Activated naive CD4-positive, alpha-beta T cell treated with Interleukin-2 at 50 U/mL for 16 hours (primary cell): Measurements from ENCODE around the gene NPDC1.

Experiments
- DNase-seq: peaks from one replicate; pipeline ENCODE4 v3.0.0-alpha.2; 2020

Gene NPDC1, protein sequence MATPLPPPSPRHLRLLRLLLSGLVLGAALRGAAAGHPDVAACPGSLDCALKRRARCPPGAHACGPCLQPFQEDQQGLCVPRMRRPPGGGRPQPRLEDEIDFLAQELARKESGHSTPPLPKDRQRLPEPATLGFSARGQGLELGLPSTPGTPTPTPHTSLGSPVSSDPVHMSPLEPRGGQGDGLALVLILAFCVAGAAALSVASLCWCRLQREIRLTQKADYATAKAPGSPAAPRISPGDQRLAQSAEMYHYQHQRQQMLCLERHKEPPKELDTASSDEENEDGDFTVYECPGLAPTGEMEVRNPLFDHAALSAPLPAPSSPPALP

DNA sequence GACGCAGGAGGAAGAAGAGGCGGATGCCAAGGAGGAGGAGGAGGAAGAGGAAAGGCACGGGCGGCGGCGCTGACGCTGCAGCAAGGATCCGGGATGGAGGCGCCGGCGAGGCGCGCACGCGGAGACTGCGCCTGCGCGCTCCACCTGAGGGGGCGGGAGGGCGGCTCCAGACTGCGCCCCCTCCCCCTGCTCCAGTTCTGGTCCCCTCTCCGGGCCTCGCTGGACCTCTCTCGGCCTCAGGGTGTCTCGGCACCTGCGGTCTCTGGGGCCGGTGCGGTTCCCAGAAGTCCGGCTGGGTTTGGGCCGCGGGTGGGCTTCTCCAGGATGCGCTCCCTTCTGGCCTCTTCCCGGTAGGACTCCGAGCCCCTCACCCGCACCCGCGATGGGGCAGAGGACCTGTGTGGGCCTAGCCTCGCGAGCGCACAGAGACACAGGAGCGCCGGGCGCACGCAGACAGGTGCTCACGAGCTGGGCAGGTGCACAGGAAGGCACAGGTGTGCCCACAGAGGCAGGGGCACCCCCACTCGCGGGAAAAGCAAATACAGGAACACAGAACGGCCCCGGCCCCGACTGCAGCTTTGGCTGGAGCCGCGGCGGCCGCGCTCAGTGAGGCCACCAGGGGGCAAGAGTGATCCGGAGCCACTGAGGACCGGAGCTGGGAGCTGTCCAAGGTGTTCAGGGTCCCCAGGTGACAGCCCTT, at the start of gene NPDC1:
Gene NPDC1 (minus strand): TSS at position 90 of the 700 bp plus-strand sequence. CDS start 188 bp downstream, outside the sequence.
- peak; percentile 85 for DNase-seq

DNA sequence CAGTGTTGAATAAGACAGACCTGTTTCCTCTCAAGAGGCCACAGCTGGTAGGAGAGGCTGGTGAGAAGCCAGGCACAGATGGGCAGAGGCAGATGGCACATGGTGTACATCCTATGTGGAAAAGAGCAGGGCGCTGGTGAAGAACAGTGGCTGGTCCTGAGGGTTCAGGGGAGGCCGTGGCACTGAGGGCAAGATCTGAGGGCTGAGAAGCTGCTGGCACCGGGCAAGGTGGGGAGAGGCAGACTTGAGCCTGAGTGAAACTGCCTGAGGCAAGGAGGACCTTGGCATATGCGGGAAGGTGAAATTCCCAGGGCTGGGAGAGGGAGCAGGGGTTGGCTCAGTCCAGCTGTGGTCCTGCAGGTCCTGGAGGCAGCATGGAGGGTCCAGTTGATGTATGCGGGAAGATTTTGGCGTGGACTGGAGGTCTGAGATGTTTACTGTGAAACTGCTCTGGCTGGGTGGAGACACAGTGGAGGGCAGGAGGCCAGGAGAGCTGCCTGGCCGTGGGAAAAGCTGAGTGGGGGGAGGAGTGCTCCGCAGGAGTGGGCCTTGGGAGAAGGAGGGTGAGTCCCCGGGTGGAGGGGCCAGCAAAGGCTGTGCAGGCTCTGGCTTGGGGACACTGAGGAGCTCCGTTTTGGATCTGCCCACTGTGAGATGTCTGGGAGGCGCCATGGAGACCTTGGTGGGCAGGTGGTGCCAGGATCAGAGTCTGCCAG, 43.4 kb upstream of the NPDC1 start:
- no peak for DNase-seq

DNA sequence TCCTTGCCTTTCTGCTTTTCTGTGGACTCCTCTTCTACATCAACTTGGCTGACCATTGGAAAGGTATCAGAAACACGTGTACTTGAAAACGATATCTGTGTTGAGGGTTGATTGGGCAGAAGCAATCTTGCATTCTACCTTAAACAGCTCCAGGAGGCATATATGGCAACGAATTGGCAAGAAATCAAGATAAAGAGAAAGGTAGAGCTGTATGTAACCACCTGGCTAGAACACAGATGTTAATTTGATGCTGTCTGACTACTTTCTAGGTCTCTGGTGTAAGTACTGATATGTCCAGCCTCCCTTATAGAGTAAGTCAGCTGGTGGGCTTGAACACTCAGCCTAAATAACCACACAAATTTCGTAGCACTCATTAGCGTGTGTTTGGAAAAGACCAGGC, 42.1 kb upstream of the NPDC1 start:
- no peak for DNase-seq

DNA sequence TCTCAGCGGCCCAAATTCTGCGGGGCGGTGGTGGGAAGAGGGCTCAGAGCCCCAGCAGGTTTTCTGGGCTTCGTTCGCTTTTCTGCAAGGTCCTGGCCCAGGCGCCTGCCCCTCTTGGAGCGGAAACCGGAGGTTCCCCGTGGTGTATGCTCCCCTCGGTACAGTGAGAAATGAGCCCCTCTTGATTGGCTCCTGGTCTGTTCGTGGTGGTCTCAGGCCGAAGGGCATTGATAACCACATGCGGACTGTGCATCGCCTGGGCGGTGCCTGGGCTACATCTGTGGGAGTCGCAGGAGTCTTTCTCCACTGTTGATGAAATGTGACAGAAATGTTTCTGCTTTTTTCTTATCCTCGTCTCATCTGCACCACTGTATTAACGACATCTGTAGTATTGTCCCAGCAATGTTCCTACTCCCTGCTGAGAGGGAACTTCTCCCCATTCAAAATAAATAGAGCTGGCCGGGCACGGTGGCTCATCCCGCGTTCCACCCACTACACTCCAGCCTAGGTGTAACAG, 41.5 kb upstream of the NPDC1 start:
- no peak for DNase-seq

DNA sequence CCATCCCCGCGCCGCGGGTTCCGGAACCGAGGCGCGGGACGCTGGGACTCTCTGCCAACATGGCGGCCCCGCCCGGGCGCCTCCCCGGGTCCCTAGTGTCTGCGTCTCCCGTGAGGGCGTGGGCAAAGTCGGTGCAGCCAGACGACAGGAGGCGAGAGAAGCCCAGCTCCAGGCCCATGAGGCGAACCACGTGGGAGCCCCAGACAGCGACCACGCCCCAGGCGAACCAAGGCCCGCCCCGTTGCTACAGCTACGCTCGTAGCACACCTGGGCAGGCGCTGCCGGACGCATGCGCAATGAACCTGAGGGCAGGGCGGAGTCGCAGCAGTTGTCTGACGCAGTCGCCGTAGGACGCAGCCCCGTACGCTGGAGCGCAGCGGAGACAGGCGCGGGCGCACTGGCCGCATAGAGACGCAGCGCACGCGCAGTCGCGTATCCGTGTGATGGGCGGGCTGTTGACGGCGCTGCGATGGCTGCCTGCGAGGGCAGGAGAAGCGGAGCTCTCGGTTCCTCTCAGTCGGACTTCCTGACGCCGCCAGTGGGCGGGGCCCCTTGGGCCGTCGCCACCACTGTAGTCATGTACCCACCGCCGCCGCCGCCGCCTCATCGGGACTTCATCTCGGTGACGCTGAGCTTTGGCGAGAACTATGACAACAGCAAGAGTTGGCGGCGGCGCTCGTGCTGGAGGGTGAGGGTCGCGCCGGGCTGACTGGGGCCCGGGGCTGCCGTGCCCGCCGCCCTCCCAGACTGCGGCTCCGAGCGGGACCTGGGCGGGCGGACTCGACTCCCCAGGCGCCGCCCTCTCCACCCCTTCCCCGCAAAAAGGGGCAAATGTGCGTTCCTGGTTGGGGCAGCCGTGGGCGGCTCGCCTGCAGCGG, 40.8 kb upstream of the NPDC1 start, which contains the start of gene MAN1B1:
Gene MAN1B1 (plus strand): TSS at position 455 of the 878 bp plus-strand sequence. CDS start 15 bp downstream, at position 470.
- peak; percentile 99 for DNase-seq

DNA sequence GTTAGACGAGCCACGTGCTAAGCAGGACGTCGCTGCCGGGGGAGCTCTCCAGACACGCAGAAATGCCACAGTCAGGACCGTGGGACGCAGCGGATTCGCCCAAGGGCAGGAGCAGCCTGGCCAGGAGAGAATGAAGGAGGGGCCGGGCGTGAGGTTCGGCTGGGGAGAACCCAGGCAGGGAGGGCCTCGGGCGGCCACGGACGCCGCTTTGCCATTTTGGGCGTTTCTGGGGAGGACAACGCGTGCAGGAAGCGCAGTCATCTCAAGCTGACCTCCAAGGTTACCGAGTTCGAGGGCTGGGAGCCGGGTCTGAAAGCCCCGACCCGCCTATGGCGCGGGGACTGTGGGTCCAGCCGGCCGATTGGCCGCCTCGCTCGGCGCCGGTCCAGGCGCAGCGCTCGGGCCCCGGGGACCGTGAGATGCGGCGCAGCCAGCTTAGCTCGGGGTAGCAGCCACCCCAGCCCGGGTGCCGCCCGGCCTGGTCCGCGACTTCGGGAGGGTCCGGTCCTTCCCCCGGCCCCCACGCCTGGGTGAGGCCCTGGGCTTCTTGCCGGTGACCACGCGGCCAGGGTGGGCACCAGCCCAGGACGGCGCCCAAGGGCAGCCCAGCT, 40.0 kb upstream of the NPDC1 start:
- DNase-seq = peak; percentile 40

DNA sequence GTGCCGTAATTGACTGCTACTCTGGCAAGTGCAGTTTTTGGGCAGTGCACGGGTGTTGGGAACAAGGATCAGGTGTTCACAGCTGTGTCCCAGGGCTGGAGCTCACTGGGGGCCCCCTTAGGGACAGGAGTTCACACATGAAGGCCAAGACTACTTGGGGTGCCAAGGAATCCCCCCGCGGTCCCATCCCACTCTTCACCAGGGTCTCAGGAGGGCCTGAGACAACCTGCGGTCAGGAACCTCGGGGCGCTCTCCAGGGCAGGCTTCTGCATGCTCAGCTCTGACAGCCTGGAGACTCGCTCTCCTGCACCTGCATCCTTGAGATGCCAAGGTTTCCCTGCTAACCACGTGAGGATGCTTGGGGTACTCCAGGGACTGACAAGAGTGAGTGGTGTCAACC, 38.5 kb upstream of the NPDC1 start:
- no peak for DNase-seq

DNA sequence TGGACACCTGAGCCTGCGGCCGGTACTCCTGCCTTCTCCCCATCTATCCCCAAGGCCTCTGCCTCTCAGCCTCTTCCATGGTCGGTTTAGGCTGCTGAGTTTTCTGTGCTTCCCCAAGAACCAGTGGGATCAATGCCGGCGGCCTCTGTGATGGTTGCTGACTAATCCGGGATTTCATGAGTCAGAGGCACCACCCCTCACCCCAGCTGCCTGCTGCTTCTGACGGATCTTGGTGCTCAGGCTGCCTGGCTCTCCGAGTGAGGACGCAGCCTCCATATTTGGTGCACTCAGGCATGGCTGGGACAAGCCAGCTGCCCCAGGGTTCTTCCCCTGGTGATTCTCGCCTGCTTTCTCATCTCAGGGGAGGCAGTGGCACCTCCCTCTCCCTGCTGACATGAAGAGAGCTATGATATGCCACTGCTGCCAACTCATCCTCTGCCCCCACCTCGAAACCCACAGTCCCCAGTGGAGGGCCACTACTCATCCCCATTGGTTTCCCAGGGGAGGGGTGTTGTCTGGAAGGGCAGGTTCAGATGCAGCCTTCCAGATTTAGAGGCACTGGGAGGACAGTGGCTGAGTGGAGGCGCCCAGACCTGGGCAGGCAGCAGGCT, 37.5 kb upstream of the NPDC1 start:
- DNase-seq = peak; percentile 17

DNA sequence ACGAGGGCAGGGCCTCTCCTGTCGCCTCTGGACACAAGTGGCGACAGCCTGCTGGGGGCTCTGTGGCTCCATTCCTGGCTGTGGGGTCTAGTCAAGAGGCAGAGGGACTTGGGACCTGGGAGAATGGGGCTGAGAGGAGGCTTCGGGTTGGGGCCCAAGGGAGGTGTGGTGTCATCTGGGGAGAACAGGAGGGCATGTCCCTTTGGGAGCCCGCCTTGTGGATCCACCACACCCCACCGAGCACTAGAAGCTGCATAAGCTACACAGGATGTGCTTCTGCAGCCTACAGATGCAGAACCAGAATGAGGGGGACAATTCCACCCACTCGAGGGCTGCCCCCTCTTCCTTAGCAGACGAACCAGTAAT, 36.9 kb upstream of the NPDC1 start:
- DNase-seq = no peak

DNA sequence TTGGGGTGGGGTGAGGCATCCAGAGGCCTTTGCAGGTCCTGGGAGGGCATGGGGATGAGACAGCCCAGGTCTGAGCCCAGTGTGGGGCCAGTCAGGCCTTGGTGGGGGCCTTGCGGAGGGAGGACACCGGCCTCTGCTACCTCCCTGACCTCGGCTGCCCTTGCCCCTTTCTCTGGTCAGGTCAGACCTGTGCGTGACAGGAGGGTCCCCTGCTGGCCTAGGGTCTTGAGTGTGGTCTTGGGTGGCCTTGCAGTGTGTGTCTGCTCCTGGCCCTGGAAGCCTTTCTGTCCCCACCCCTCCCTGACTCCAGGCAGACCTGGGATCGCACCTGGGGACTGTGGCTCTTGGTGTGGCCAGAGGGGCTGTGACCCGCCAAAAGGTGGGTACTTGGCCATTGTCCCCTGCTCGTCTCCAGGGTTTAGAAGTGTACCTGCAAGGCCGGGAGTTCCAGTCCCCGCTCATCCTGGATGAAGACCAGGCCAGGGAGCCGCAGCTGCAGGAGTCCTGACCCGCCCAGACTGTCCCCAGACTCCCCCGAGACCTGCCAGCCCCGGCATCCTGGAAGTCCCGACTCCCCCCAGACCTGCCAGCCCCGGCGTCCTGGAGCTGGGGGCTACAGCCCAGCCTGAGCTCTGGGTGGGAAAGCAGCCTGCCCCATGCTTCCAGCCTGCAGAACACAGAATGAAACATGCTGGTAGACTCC, 36.4 kb upstream of the NPDC1 start:
- no peak for DNase-seq

DNA sequence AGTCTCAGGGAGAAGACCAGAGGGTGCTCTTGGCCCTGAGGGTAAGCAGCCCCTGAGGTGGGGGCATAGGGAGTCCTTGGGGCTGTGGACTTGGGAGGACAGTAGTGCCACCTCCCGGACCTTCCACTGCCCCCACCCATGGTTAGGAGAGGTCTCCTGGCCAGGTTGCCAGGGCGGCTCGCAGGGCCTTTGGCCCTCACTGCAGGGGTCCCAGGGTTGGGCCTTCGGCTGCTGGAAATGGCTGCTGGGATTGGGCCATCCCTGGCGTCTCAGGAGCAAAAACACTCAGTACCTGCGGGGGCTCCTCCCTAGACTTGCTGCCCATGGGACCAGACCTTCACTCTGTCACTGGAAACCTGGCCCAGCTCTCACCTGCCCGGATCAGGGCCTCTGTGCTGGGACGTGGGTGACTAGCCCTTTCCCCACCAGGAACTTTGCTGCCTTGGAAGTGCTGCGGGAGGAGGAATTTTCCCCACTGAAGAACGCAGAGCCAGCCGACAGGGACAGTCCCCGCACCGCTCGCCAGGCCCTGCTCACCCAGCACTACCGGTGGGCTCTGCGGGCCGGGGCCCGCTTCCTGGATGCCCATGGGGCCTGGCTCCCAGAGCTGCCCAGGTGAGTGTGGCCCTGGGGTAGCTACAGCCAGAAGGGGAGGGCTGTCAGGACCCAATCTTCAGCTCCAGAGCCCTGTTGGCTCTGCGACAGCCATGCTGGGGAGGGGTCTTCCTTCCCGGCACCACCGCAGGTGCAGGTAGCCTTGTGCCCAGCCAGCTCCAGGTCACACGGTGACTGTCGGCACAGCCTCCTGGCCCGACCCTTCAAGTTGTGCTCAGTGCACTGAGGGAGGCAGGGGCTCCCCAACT, 34.5 kb upstream of the NPDC1 start:
- DNase-seq = no peak

DNA sequence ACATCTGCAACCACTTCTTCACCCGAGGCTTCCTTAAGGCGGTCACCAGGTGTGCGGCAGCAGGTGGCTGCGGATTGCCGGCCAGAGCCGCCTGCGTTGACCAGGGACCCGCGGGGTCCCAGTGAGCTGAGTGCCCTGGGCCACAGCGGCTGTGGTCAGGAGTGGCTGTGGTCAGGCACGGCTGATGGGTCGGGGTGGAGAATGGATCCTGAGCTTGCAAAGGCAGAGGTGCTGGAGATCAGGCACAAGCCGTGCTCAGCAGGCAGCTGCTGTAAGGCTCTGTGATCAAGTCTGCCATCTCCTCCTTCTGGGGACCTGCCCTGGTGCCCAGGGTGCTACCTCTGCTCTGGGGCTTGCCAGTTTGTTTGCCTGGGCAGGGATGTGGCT, 33.4 kb upstream of the NPDC1 start:
- DNase-seq = no peak

DNA sequence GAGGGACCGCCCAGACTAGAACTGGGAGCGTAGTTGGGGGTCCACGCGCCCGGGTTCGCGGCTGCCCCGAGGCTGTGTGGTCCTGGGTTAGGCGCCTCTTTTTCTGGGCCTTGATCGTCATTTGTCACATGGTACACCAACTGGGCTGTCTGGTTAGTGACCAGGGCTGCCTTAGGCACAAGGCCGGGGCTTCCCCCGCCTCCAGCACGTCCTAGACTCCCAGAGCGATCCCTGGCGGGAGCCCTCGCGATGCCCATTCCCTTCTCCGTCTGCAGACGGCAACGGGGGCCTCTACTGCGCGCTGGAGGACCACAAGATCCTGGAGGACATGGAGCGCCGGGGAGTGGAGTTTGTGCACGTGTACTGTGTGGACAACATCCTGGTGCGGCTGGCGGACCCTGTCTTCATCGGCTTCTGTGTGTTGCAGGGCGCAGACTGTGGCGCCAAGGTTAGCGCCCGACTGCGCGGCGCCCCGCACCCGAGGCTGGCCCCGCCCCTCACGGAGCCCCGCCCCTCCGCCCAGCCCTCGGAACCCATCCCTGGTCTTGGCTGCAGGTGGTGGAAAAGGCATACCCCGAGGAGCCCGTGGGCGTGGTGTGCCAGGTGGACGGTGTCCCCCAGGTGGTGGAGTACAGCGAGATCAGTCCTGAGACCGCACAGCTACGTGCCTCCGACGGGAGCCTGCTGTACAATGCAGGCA, 32.9 kb upstream of the NPDC1 start:
- DNase-seq = no peak

DNA sequence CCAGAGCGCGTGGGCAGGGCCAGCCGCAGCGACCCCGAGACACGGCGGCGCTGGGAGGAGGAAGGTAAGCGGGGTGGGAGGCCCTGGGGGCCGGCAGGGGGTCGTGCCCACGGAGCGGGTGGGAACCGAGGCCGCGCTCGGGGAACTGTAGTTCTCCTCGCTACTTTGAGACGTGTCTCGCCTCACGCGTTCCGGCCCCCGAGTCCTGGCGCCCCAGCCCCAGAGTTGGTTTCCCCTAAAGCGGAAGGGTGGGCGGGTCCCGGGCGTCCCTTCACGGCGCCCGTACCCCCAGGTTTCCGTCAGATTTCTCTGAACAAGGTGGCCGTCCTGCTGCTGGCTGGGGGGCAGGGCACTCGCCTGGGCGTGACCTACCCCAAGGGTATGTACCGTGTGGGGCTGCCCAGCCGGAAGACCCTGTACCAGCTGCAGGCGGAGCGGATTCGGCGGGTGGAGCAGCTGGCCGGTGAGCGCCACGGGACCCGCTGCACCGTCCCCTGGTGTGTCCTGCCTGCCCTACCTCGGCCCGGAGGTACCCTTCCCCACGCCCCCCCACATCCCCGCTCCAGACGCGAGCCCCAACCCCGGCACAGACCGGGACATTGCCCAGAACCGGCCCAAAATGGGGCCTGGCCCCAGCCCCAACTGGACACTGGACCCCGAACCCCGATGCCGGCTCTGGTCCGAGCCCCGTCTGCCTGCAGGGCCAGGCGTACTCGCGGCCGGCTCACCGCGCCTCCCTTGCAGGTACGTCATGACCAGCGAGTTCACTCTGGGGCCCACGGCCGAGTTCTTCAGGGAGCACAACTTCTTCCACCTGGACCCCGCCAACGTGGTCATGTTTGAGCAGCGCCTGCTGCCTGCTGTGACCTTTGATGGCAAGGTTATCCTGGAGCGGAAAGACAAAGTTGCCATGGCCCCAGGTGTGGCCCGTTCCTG, 32.0 kb upstream of the NPDC1 start:
- peak; percentile 27 for DNase-seq

DNA sequence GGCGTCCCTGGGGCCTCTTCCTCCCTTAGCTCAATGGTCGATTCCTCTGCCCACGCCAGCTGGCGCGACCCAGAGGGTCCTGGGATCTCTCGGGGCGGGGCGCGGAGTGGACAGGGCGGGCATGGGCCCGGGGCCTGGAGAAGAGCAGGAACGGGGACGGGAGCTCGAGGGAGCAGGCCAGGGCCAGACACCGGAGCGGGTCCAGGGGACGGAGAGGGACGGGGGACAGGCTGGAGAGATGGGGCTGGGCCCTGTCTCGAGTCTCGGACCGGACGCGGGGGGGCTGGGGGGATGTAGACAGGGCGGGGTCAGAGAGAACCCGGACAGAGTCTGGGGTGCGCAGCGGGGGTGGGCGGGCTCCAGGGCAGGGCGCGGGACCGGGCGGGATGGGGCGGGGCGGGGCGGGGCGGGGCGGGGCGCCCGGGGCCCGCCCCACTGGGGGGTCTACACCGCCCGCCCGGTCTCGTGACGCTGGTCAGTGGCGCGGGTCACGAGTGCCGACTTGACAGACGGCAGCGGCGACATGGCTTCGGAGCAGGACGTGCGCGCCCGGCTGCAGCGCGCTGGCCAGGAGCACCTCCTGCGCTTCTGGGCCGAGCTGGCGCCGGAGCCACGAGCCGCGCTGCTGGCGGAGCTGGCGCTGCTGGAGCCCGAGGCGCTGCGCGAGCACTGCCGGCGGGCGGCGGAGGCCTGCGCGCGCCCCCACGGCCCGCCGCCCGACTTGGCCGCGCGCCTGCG, 31.2 kb upstream of the NPDC1 start, which contains the start of gene UAP1L1:
Gene UAP1L1 (plus strand): TSS at position 508 of the 738 bp plus-strand sequence. CDS start 16 bp downstream, at position 524.
- DNase-seq = peak; percentile 41

DNA sequence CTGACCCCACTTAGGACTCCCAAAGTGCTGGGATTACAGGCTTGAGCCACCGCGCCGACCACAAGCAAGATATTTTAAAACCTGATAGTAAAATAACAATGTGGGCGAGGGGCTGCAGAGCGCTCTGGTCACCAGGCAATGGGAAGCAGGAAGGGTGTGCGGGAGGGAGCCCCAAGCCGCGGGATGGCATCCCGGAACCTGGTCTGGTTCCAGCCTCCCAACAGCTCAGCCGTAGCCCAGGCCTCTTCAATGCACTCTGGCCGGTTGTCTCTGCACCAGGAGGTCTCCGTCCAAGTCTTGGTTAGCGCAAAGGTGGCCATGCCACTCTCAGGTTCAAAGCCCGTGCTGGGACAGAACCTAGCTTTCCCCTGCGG, 30.6 kb upstream of the NPDC1 start:
- DNase-seq = no peak

DNA sequence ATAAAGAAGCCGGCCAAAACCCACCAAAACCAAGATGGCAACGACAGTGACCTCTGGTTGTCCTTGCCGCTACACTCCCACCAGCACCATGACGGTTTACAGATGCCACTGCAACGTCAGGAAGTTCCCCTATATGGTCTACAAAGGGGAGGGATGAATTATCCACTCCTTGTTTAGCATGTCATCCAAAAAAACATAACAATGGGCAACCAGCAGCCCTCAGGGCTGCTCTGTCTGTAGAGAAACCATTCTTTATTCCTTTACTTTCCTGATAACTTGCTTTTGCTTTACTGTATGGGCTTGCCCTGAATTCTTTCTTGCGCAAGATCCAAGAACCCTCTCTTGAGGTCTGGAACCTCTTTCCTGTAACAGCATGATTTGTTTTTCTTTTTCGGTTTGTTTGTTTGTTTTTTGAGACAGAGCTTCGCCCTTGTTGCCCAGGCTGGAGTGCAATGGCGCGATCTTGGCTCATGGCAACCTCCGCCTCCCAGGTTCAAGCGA, 29.3 kb upstream of the NPDC1 start:
- no peak for DNase-seq
